K562 (cell line): ENCODE data around the gene NDUFAF3. TPM values are rescaled to one million over a fixed set of nuclear protein-coding genes. Genes with fewer than 3 reads are reported as not detected.

Experiments used
- CHD2 ChIP-seq: IDR thresholded peaks from 2 replicates; pipeline ENCODE4 v1.6.1; 2011; ENCODE audit warnings: low read depth, low read length
- HOMEZ ChIP-seq: fragments of 250-450 bp; sonication (Bioruptor Pico); IDR thresholded peaks from 2 replicates; pipeline ENCODE4 v1.4.0; 2020; ENCODE audit warnings: mild to moderate bottlenecking, moderate library complexity
- KLF10 ChIP-seq: fragments of 250-450 bp; sonication (Bioruptor Pico); IDR thresholded peaks from 2 replicates; pipeline ENCODE4 v1.6.1; 2021; ENCODE audit warnings: matching md5 sums
- MGA ChIP-seq: fragments of 450-650 bp; IDR thresholded peaks from 2 replicates; pipeline ENCODE4 v1.6.1; 2016; ENCODE audit warnings: mild to moderate bottlenecking, moderate library complexity
- ZNF584 ChIP-seq: fragments of 200-800 bp; sonication (Bioruptor generic); IDR thresholded peaks from 2 replicates; pipeline ENCODE4 v1.6.1; 2016; ENCODE audit warnings: low read depth, mild to moderate bottlenecking, missing genetic modification characterization, missing compliant biosample characterization
- polyA plus RNA-seq, 8 experiments: library from polyadenylated mRNA; depleted of rRNA in 4 of 8; stranded (reverse) in 5 of 8; unstranded in 3 of 8; fragments of >200 nt; fragmentation: Nextera tagmentation in 2 of 8; fragmentation: Illumina TruSeq in 1 of 8; extraction: Ambion mirVana in 2 of 8; extraction: Trizol in 1 of 8; gene quantifications; 2 replicates each; pipeline versions ENCODE4 v1.2.1 to v1.2.3, GENCODE V29; 2011 to 2014; ENCODE audit warnings: inconsistent platforms in 1 of 8, missing spikeins in 1 of 8
- total RNA-seq, 7 experiments: library from RNA; depleted of rRNA in 6 of 7; stranded (reverse); fragments of >200 nt in 6 of 7; fragmentation: Illumina TruSeq in 2 of 7; extraction: Trizol in 2 of 7; gene quantifications; 2 replicates each; pipeline versions ENCODE4 v1.2.1 to v1.2.3, GENCODE V29; 2011 to 2021; ENCODE audit warnings: low replicate concordance in 1 of 7

NDUFAF3 gene
- total and polyA plus RNA-seq, 9 of the 15 experiments (the other 6 are each of a cell fraction or from before 2014, with no cell fraction given): 17.0 to 127 (median 36.3) TPM

DNA sequence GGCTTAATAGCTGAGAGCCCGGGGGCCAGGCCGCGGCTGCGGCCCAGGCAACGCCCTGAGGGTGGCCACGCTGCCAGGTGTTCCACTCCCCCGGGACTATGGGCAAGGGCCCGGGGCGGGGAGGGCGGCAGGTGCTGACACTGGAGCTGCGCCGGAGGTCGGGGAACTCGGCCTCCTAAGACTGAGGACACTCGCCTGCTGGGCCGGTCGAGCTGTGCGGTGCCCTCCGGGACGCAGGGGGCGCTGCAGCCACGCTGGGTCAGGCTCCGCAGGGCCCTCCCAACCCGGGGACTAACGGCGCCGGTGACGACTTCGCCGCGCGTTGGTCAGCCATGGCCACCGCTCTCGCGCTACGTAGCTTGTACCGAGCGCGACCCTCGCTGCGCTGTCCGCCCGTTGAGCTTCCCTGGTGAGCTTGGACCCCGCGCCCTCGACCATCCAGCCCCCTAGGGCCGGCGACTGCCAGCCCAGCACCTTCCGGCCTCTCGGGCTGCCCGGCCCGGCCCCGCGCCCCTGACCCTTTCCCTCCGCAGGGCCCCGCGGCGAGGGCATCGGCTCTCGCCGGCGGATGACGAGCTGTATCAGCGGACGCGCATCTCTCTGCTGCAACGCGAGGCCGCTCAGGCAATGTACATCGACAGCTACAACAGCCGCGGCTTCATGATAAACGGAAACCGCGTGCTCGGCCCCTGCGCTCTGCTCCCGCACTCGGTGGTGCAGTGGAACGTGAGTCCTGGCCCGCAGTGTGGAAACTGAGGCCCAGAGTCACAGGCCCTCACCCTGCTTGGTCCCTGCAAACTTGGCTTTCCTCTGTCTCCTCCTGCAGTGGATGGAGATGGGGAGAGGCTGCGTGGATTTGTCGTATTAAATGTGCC, at the start of gene NDUFAF3 (continued):
- TF ChIP-seq MGA (peak; percentile 67; the same call in 1 of the 2 replicates), HOMEZ (CRISPR knock-in tag) (no peak), ZNF584 (CRISPR knock-in tag) (no peak), CHD2 (peak; percentile 68), KLF10 (CRISPR knock-in tag) (no peak)
